Stimulated activated CD4-positive, alpha-beta T cell treated with anti-CD3 and anti-CD28 coated beads, TNF-alpha, amount 100 ng/mL, for 1 hour (primary cell): ENCODE measurements around the gene ADCYAP1.

Source experiments
- DNase-seq, 3 donors: peaks; one replicate each; pipeline ENCODE4 v3.0.0-alpha.2; 2020; ENCODE audit warnings: low read depth in 3 of 3, low spot score in 1 of 3

ADCYAP1 gene

DNA sequence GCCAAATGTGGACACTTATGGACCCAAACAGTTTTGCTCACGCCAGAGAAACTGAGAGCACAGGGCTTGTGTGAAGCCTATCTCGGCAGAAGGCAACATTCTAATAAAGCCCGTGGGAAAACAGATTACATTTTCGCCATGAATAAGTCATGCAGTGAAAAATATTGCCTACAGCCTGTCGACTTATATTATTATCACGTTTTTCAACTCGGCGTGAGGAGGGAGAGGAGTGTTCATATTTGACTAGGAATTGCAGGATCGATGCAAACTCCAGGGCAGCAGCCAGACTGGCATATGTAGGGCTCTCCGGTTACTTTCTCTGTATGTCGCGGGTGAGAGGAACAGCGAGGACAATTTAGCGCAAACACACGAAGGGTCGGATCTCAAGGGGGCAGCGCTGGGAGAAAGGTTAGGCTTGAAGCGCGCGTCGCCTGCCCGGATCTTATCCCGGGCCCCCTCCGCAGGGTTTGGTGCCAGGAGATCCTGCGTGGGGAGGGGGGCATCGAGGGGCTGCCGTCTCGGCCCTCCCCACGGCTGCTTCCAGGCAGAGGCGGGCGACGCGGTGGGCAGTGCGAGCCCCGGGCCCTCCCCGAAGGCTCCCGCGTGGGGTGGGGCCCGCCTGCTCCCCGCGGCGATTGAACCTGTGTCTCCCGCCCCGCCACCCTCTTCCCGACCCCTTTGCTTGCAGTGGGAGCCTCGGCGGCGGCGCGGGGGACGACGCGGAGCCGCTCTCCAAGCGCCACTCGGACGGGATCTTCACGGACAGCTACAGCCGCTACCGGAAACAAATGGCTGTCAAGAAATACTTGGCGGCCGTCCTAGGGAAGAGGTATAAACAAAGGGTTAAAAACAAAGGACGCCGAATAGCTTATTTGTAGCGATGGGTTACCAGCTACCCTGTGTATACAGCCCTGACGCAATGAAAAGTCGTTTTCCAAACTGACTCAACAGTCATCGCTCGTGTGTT lies 4.4 kb downstream of the ADCYAP1 start:
- DNase-seq, result no peak

DNA sequence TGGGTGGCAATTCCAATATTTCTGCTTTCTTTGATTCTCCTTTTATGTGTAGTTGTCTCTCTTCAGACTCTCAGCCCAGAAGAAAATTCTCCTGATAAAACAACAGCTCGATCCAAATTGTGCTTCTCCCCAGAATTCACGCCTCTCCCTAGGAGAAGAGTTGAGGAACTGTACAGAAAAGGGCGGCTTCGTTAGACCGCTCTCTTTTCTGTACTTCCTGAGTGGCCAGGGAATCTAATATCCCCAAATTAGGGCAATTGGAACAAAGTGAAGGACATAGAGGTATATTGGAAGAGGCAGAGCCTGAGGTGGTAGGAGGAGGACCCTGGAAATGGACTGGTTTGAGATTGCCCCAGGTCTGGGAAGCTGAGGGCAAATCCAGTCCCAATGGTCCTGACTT lies 5.6 kb downstream of the ADCYAP1 start:
- DNase-seq, result no peak

DNA sequence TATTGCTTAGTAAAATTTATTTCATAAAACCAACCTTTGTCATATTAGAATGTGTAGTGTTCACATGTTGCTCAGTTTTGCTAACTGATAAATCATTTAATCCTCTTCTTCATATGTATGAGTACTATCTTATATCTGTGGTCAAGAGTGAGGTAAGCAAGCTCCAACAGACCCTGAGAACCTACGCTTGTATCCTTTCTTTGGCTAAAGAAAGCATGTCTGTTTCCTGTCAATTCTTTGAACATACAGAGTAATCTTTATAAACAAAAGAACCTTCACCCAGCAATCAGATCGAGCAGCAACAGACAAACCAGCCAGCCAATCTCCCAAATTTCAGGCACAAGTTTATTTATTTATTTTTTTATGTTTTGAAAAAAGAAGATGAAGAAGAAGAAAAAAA lies 6.4 kb downstream of the ADCYAP1 start:
- DNase-seq, result no peak

DNA sequence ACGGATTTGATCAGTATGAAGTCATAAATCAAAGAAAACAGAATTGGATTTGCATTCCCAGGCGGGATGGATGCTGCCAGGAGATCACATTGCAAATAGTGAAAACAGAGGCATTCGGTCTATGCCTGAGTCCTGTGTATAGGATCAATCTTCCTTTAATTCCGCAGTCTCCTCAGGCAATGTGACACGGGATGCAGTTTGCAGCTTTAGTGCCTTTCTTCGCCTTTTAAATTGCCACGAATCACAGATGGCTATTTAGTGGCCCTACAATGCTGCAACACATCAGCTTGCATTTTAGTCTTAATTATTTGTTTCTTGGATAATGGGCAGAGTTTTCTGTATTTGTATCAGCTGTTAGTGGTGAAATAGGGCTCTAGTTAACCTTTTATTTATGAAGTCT lies 6.8 kb downstream of the ADCYAP1 start:
- no peak for DNase-seq

DNA sequence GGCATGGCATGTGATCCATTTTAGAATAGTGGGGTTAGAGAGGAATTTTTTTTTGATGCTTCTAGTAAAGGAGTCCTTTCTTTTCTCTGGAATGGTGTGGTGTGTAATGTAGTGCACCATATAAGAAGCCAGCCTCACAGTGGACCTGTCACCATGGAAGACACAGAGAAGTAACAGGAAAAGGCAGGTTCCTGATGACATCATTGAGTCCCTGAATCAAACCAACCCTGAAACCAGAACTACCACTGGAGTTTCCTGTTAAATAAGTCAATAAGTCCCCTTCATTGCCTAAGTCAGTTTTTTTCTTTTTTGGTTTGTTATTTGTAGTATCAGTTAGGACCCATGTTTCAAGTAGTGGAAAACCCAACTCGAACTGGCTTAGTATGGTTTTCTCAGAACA lies 11.9 kb downstream of the ADCYAP1 start:
- no peak for DNase-seq

DNA sequence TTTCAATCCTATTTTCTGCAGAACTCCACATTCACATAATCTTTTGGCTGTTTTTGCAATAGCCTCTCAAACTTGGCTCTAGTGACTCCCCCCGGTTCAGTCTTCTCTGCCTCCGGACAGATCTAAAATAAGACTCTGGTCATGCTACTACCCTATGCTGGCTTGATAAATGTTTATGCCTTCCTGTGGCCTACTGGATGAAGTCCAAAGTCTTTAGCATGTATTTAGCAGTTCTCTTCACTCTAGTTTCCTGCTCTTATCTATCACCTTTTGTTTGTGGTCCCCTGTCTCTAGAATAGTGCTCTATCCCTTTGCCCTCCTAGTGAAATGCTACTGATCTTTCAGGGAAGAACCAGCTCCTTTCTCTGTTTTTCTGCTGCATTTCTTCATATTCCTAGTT lies 14.4 kb downstream of the ADCYAP1 start:
- no peak for DNase-seq

DNA sequence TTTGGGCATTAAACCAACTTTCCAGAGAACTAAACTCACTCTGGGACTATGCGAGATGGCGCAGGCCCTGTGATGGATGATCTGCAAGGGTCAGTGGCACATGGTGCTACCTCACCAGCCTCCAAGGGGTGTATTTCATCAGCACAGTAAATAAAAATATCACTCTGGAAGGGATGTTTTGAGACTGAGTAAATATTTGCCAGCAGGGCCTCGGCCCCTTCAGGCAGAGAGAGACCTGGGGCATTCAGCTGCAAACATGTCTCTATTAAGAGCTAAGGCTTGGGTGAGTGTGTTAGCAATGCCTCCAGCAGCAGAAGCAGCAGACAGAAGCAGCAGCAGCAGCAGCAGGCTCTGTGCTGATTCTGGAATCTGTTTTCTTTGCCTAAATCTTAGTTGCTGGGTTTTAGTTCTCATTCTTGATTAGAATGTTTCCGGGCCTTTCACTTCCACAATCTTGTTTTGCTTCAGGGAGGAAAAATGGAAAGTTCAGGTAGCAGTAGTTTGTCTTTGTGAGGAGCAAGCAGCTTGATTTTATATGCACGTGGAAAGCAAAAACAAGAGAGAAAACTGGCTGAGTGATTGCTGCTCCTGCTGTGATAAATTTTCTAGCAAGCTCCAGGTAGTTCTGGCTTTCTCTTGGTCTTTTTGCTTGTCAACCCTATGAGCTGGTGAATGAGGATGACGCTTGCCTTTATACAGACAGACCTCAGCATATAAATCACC lies 18.6 kb downstream of the ADCYAP1 start:
- no peak for DNase-seq

DNA sequence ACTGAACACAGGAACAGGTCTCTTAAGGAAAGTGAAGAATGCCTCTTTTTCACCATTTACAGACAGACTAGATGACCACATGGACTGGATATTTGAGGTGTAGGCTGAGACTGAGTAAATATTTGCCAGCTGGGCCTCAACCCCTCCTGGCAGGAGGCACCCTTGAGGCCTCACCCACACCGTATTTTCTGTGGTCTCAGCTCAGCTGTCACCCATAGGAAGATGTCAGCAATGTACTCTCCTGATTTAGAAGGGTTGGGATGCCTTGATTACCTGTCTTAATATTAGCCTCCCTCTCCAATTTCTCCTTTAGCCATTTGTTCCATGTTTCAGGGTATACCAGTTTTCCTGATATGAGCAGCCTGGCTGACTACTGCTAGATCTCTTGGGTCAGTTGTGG lies 20.3 kb downstream of the ADCYAP1 start:
- no peak for DNase-seq

DNA sequence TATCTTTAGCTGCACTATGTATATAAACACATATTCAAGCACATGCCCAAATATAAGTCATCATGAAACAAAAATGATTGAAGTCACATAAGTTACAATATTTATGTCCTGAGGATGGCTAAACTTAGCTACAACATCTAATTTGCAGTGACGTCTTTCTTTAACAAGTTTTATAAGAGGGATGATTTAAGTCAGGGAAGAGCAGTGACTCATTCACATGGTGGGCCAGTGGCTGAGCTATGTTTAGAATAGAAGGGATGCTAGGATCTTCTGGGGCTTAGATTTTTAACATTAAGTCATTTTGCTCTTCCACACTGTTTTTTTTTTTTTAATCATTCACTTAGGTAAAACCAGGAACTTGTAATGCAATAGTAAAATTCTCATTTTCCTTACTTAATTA lies 22.3 kb downstream of the ADCYAP1 start:
- no peak for DNase-seq

DNA sequence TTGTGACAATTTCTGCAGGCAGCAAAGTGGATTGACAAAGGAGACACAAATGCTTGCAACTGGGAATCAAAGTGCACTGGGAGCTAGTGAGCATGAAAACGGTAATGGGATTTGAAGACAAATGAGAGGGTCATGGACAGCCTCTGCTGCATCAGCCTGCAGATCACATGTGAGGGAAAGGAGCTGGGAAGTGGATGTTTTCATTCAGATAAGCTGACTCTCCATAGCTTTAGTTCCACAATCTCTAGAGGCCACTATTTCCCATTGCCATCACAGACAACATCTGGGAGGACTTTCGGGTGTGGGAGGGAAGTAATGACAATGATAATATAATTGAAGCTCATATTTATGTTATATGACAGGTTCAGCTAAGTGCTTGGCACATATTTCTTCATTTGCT lies 28.4 kb downstream of the ADCYAP1 start:
- DNase-seq, result no peak

DNA sequence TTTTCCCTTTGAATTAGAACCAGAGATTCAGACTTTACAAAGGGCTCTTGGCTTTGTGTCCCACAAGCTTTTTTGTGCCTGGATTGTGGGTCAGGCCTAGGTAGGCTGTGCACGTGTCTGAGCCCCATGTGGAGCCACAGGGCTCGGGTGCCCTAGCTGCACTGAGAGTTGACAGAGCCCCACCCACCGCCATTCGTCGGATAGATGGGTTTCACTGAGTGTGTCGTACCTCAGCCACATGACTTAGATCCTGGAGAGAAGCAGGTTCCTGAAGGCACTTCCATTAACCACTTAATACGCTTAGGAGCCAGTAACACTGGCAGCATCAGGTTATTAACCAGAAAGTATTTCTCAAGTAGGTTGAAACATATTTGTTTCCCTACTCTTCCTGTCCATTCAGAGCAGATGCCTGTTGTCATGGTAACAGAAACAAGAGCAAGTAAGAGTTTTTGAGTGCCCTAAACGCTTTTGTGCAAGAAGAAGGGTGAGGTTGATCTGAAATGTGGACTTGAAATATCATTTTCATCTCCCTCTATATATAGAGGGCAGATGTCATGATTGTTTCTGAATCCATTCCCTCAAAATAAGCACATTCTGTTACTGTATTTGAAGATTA lies 30.0 kb downstream of the ADCYAP1 start:
- no peak for DNase-seq

DNA sequence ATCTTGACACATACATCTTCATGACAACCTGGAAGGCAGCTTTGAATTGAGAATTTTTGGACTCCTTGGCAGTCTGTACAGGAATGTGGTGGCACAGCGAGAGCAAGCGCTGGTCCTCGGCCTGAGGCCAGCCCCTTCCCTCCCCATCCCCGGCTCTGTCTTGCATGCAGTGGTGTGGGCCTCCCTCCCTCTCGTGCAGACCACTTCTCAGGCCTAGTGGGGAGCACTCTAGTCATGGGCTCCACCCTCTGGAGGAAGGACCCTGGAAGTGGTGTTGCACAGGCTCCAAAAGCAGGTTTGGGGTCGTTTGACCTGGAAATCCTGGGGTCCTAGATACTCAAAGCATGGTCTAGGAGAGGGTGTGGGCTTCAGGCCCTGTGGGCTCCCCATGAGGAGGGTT lies 32.3 kb downstream of the ADCYAP1 start:
- DNase-seq, result no peak

DNA sequence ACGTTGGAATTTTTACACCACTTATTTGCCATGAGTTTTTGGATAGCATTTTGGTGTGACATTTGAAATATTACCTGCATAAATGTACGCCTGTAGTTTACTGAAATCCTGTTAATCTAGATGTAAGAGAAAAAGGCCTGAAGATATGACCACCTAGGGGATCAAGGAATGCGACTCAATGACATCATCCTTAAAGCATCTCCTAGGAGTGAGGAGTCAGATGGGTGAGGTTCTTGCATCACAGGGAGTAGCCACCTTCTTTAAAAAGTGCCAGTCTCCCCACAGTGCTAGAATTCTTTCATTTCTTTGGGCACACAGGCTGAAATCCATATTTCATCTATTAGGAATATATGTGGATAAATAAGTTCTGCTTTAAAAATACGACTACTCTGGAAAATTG lies 34.5 kb downstream of the ADCYAP1 start:
- no peak for DNase-seq

DNA sequence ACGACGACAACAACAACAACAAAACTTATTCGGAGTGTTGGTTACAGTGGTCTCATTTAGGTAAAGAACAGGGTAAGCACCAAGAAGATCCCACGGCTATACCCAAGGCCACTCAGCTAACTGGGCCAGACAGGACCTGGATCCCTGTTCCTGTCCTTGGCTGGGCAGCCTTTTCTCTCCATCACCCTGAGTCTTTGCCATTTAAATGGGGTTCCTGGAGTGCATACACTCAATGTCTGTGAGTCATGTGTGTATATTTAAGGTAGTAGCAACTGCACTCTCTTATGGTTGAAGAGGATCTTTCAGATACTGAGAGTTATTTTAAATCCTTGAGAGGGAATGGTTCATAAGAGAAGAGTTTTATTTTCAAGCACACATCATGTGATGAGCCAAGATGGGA lies 35.3 kb downstream of the ADCYAP1 start:
- DNase-seq, result no peak

DNA sequence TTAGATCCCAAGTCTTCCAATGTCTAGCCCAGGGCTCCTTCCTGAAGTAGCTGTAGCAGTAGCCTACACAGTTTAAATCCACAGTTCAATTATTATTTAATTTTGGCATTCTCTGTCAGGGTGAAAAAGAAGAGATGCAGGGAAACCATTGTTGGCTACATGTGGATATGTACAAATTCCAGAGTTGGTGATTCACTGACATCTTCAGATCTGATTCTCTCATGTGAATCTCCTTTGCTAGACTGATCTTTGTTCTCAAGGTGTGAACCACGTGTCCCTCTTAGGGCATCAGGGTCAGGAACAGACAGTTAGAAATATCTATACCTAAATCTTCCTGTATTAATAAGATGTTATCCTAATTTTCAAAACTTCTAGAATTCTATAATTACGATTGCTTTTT lies 36.7 kb downstream of the ADCYAP1 start:
- DNase-seq, result no peak

DNA sequence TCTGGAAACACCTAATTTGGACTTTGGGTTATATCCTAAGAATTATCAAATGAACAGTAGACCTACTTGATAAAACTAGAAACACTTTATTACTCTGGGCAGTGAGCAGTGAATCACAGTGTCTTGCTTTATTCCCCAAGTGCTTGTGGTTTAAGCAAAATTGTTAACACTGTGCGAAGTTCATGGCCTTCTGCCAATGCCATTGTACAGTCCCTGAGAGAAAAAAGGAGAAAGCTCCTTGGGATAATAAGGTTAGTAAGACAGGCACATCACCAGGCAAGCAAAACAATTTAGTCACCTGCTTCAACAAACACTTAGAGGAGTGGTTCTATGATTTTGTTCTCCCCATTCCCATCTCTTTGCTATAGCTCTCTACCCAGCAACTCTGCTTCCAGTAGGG lies 39.8 kb downstream of the ADCYAP1 start:
- DNase-seq, result no peak

DNA sequence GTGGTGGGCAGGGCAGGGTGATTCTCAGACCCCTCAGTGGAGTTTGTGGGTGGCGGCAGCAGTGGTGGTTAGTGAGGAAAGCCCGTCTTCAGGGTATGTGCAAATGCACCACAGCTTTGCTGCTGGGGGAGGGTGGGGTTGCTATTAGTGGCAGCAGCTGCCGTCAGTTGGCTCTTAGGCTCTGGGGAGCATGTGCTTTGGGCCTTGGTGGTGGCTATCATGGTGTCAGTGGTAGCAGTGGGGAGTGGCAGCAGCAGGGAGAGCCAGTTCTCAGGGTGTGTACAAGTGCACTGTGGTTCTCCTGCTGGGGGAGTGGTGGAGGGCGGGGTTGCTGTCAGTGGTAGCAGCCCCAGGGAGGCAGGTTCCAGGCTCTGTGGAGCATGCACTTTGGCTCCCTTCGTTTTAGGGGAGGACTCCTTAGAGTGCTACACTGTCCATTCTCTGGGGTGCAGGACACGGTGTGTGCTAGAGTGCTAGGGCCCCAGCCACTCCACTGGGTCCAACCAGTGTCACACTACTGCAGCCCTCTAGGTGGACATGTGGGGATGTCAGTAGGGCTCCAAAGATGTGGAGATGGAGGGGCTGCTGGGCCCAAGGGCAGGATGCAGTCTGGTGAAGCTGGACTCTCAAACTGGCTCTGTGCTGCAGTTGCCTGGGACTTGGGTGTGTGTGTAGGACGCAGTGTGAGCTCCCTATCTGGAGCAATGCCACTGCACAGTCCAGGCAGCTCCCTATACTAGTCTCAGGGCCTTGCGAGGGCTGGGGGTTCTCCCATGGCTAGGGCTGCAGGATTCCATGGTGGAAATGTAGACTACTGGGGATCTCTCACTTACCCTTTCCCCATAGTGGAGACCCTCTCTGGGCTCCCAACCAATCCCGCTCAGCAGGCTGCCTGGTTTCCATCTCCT lies 45.3 kb downstream of the ADCYAP1 start:
- DNase-seq, result no peak

DNA sequence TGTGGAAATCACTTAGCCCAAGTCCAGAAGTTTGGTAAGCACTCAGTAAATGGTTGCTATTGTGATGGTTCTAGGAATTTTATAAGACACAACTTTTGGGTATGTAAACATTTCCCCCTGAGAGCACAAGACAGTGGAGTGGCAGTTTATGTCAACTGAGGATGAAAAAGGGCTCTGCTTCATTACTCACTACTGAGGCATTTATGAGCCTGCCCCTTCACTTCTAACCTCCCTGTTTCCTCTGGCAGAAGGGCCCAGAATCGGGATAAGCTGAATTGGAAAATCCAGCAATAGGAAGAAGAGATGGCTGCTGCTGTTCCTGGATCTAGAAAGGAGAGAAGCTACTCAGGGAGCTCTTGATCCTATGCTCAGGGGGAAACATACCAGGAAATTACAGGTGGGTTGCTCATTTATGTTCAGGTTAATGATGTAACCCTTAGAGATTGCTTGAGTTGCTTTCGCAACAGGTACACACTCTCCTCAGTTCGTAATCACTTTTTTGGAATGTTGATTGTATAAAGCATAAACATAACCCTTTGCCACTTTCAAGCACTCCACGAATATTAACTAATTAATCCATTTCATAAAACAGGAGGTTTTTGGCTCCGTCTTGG lies 46.3 kb downstream of the ADCYAP1 start:
- DNase-seq, result no peak

DNA sequence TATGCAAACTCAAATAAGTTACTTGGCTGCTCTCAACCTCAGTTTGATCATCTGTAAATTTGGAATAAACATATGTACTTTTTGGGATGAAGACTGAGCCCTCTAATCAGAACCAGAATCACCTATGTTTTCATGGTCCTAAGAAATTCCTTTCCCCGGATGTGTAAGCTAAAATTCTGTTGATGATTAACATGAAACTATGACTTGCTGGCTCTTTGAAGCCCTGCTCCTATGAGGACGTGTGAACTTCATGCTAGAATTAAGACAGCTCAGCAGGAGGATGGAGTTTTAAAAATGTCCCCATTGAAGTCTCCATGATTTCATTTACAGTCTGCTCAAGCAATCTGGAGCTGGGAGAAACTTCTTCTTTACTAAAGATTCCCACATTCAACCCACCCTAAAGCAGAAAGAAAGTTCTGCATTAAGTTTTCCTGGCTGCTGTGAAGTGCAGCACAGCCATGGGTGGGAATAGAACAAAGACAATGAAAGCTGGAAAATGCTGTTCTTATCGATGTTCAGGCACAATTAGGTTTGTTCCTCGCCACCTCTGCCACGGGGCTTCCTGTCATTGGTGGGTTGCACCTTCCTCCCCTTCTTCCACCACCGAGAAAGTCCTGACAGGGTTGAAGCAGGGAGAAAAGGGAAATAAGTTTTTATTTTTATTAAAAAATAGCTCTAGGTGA lies 50.9 kb downstream of the ADCYAP1 start:
- no peak for DNase-seq

DNA sequence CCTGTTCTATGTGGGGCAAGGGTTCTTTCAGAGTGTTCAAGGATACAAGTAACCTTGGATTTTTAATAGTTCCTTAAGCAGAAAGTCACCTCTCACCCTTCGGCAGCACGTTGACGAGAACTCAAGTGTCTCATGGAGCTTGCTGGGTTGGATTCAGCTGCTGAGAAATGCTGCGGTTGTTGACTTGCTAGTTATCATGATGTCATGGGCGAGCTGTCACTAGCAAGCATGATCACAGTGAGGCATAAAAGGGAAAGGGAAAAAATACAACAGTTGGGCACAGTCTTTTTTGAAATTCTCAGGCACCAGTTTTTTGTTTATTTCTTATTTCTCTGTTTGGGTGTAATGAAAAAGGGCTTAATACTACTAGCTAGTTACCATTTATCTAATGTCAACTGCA lies 53.2 kb downstream of the ADCYAP1 start:
- no peak for DNase-seq
